Ovary (tissue), 3 donors: ENCODE results near the gene DHX16.

ENCODE experiments used
- CTCF ChIP-seq, 3 donors: fragments of 450-650 bp in 2 of 3; fragments of 200-600 bp in 1 of 3; IDR thresholded peaks; one replicate each; pipeline versions ENCODE4 v1.5.1 to v1.8.0; 2016 to 2022; ENCODE audit warnings: antibody characterized with exemption in 3 of 3, mild to moderate bottlenecking in 1 of 3
- EP300 ChIP-seq: sonication (generic); formaldehyde crosslinking; IDR thresholded peaks from one replicate; pipeline ENCODE4 v1.6.1; 2017; ENCODE audit warnings: antibody characterized with exemption
- POLR2A ChIP-seq: fragments of 450-650 bp; IDR thresholded peaks from one replicate; pipeline ENCODE4 v1.6.1; 2017; ENCODE audit warnings: antibody characterized with exemption, mild to moderate bottlenecking, moderate library complexity
- donor health status: DM: no; HTN: no; CAD: no.

GRCh38 chr6:30611150-30611855 lies 61.5 kb downstream of the DHX16 start:
- no peak for TF ChIP-seq POLR2A
- TF ChIP-seq CTCF (IDR thresholded peaks at IDR 0.05), result no peak
- TF ChIP-seq EP300, result no peak
